HUDEP-2 (cell line): ENCODE data around the gene ABR.

Experiments
- DNase-seq, 76 experiments: peaks; one replicate each; lab custom pipeline; 2025; ENCODE audit not compliant: unreplicated experiment in 76 of 76; lab: John Stamatoyannopoulos, UW

ABR gene

GRCh38 chr17:1179818-1180742 lies at the start of gene ABR:
Gene ABR, minus strand, starts transcription at chr17:1179981. Its CDS starts 254 bp downstream, at chr17:1179727.
- DNase-seq, result peak in 6 of 76 experiments; percentile 5 to 26 (median 10)

DNA sequence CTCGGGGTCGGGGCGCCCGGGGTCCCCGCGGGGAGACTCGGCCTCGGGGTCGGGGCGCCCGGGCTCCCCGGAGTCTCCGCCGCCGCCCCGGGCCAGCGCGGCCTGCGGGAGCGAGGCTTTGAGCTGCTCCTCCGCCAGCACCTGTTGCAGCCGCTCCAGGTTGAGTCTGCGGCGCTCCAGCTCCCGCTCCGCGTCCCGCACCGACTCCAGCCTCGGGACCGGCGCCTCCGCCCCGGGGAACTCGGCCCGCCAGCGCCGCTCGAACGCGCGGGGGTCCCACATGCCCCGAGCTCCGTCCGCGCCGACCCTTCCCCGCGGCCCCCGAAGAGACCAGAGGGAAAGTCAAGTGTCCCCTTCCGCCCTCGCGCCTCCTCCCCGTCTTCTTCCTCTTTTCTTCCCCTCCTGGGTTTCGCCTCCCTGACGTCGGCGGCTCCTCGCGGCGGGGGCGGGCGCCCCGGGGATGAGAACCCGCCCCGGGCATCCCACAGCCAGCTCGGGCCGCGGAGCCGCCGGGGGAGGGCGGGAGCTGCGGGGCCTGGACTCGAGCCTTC lies 49.6 kb upstream of the ABR start:
- peak in 64 of 76 experiments; percentile 8 to 75 (median 50) for DNase-seq

DNA sequence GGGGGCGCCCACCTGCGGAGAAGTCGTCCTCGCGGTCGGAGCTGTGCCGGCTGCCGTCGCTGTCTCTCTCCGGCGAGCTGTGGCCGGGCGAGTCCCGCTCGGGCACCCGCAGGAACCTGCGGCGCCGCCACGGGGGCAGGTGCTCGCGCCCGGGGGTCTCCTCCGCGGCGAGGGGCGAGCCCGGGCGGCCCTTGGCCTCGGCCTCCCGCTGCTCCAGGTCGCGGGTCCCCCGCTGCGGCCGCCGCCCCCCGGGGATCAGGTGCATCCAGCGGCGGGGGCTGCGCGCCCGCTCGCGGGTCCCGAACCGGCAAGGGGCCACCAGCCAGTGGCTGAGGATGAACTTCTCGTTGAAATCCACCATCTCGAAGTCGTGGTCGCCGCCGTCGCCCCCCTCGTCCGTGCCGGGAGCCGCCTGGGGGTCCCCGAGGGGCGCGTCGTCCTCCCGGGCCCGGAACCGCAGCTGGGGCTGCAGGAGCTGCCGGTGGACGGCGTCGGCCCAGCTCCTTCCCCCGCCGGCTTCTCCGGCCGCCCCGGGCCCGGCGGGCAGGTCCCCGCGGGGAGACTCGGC lies 49.1 kb upstream of the ABR start:
- DNase-seq, result peak in 2 of 76 experiments; percentile 17 to 24

- peak in 22 of 76 experiments; percentile 5 to 45 (median 16) for DNase-seq
These were observed 48.4 kb upstream of the ABR start for GRCh38 chr17:1227917-1228780.

DNA sequence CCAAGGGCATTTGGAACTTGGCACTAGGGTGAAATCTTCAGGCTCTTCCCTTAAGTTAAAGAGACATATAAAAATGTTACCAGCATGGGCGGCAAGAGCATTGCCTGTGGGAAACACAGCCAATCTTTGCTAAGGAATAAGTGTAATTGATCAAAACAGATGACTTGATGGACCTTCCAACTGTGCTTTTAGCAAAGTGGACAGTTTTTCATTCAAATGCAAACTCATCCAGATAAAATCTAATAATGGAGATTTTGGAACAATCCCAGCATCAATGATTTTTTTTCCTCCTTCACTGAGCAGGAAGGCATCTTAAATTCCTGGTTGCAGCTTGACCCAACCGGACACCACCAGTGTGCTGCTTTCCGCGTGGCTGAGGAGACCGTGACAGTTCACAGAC lies 47.6 kb upstream of the ABR start:
- DNase-seq, result no peak

GRCh38 chr17:1226308-1226707 lies 46.5 kb upstream of the ABR start:
- DNase-seq, result no peak

GRCh38 chr17:1224330-1224729 lies 44.5 kb upstream of the ABR start:
- DNase-seq, result no peak

GRCh38 chr17:1223662-1224061 lies 43.9 kb upstream of the ABR start:
- no peak for DNase-seq

DNA sequence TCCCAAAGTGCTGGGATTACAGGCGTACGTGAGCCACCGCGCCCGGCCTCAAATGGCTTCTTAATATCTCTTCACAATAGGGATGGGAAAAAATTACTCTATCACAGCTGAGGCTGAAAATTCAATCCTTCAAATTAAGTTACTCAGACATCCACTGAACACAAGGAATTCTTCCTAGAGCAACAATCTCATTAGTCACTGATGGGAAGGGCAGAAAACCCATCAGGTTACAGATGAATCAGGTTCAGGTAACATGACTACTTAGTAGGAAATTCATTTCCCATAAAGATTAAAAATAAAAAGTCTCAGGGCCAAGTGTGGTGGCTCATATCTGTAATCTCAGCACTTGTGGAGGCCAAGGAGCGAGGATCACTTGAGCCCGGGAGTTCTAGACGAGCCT lies 42.5 kb upstream of the ABR start:
- no peak for DNase-seq

- DNase-seq, result no peak
These were observed 41.4 kb upstream of the ABR start for GRCh38 chr17:1221209-1221608.

DNA sequence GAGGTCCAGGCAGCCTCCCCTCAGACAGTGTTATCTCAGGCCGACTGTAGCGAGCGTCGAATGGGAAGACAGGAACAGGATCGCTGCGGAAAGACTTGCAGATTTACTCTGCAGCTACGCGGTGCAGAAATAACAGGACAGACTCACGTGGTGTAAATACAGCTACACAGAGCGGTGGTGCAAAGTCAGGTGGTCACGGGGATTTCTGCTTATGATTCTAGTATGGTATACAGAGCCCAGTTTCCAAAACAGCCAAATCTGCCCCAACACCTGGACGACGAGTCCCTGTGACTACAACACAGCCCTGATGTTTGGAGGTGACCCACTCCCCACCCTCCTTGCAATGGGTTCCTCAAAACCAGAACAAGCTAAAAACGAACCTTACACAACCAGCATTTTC lies 40.6 kb upstream of the ABR start:
- no peak for DNase-seq

- DNase-seq, result no peak
These were observed 37.3 kb upstream of the ABR start for GRCh38 chr17:1217089-1217385.

GRCh38 chr17:1216217-1217088 lies 36.7 kb upstream of the ABR start:
- no peak for DNase-seq

GRCh38 chr17:1212946-1213345 lies 33.2 kb upstream of the ABR start:
- DNase-seq, result no peak

DNA sequence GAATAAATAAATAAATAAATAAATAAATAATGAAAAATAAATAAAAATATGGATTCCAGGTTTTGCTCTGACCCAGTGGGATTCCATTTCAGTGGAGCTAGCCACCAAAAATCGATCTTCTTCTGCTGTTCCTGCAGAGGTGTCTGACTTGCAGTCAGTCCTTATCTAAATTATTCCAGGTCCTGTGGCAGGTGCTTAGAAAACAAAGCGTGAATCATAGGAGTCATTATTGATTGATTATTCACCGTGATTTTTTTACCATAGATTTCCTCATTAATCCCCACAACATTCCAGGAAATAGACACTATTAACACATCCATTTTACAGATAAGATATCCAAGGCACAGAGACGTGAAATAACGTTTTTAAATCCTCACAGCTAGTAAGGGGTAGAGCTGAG lies 31.5 kb upstream of the ABR start:
- no peak for DNase-seq

DNA sequence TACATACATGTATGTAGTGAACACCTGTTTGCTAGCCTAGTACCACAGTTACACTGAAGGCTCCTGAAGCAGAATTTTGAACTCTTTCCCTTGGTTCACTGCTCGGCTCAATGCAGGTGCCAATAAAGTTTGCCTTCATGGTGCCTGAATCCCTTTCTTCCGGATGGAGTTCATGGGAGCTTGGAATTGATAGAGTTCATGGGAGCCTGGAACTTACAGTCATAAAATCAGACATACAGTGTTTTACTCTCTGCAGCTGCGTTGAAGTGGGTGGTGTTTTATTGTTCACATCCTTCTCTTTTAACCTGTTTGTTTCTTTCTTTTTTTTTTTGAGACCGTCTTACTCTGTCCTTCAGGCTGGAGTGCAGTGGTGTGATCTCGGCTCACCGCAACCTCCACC lies 29.2 kb upstream of the ABR start:
- DNase-seq, result no peak

DNA sequence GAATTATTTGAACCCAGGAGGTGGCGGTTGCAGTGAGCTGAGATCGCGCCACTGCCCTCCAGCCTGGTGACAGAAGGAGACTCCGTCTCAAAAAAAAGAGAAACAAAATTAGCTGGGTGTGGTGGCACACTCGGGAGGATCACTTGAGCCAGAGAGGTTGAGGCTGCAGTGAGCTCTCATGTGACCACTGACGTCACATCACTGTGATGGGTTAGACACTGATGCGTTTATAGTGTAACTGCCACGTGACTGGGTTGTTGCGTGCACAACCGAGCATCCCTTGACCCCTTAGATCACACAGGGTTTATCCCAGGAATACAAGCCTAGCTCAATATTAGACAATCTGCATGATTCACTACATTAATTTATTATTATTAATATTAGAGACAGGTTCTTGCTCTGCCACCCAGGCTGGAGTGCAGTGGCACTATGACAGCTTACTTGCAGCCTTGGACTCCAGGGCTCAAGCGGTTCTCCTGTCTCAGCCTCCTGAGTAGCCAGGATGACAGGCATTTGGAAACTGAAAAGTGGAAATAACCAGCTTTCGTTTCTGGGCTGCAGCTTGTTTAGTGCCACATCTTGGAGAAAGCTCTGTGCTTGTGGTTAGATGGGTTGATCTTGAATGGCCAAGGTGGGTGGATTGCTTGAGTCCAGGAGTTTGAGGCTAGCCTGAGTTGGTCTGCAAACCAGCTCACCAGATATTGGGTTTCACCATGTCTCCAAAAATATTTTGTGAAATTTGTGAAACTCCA lies 26.4 kb upstream of the ABR start:
- DNase-seq, result no peak

DNA sequence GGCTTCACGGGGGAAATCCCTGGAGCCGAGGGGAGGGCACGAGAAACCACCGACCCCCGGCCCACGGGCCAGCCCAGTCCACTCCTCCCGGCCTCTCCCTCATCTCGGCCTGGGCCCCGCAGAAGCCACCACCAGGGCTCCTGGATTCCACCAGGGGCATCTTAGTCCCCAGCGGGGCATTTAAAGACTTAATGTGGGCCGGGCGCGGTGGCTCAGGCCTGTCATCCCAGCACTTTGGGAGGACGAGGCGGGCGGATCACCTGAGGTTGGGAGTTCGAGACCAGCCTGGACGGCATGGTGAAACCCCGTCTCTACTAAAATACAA lies 24.1 kb upstream of the ABR start:
- no peak for DNase-seq

GRCh38 chr17:1203111-1203966 lies 23.6 kb upstream of the ABR start:
- DNase-seq, result peak in 25 of 76 experiments; percentile 5 to 41 (median 22)
